H7 (cell line): Measurements from ENCODE around the gene ZNF503. TPM values are rescaled to one million over a fixed set of nuclear protein-coding genes. Genes with fewer than 3 reads are reported as not detected.
A peak's percentile ranks its signal among the peaks of the same experiment; 100 is the strongest.

Experiments used
- DNase-seq: peaks from one replicate; pipeline ENCODE4 v3.0.0; 2012
- H3K27me3 ChIP-seq: 2 replicates; pipeline ENCODE4 v1.6.0; 2011; ENCODE audit warnings: mild to moderate bottlenecking, low read length; ENCODE audit not compliant: control insufficient read depth, insufficient read depth
- H3K36me3 ChIP-seq: replicated peaks from 2 replicates; pipeline ENCODE4 v1.5.1; 2011; ENCODE audit warnings: low read length; ENCODE audit not compliant: control insufficient read depth, insufficient read depth
- H3K4me3 ChIP-seq: 2 replicates; pipeline ENCODE4 v1.5.1; 2011; ENCODE audit warnings: low read depth, mild to moderate bottlenecking, control low read depth, low read length, moderate library complexity; ENCODE audit not compliant: insufficient read depth
- total RNA-seq: library from RNA; depleted of rRNA; stranded (reverse); fragments of >200 nt; shearing (Covaris generic); gene quantifications from 2 replicates; pipeline ENCODE4 v1.2.3, GENCODE V29; 2014; rRNA removed

The ZNF503 gene
- total RNA-seq: 0.03 and 0.37 TPM in 2 replicates

GRCh38 chr10:75401569-75402485, at the start of gene ZNF503:
Gene ZNF503, minus strand, starts transcription at chr10:75401764. Its CDS starts 345 bp downstream, at chr10:75401419.
- Histone ChIP-seq H3K27me3 (peaks cover 92% of the 10 kb centered on the region), H3K36me3 (no peaks in the 10 kb centered on the region), H3K4me3 (peak within 1 kb of the TSS; percentile 56)
- peak; percentile 93 for DNase-seq

GRCh38 chr10:75450644-75451640, 49.4 kb upstream of the ZNF503 start:
- peaks cover 14% of the 10 kb centered on the region for H3K27me3 ChIP-seq
- no peak for DNase-seq
- no peaks in the 10 kb centered on the region for H3K36me3 ChIP-seq
- H3K4me3 ChIP-seq: no peak overlapping the region

- H3K36me3 ChIP-seq: no peaks in the 10 kb centered on the region
- peaks cover 14% of the 10 kb centered on the region for H3K27me3 ChIP-seq
- no peak for DNase-seq
- H3K4me3 ChIP-seq: no peak overlapping the region
Measured at GRCh38 chr10:75450075-75450445, 48.5 kb upstream of the ZNF503 start.

DNA sequence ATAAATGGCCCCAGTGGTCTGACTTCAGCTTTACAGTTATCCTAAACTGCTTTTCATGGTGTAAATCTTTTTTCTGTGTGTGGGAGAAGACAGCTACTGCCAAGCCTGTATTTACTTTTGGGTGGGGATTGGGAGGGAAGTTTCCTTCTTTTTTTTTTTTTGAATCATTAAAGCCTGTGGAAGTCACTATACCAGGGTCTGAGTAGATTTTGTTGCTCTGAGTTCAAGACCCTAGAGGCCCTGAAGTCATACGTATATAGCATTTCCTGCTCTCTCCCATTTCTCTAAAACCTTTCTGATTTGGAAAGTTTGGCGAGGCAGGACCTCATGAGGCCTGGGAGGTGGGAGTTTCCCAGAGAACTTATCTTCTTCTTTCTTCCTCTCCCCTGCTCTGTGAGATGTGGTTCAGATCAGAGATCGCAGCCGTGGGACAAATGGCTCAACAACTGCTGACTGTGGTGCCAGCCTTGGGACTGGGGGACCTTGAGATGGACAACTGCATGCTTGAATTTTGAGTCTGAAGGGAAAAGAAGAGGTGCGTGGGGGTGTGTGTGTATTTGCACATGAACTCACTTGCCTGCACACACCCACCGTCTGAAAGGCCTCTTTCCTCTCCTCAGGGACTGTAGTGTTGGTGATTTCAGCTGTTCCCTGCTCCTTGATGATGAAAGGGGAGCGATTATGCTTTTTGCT, 48.0 kb upstream of the ZNF503 start:
- no peak overlapping the region for H3K4me3 ChIP-seq

GRCh38 chr10:75448166-75448565, 46.6 kb upstream of the ZNF503 start:
- Histone ChIP-seq H3K36me3 (no peaks in the 10 kb centered on the region), H3K4me3 (no peak overlapping the region), H3K27me3 (peaks cover 12% of the 10 kb centered on the region)
- DNase-seq: no peak

More for the DNA sequence above, 48.0 kb upstream of the ZNF503 start:
- no peaks in the 10 kb centered on the region for H3K36me3 ChIP-seq
- peaks cover 14% of the 10 kb centered on the region for H3K27me3 ChIP-seq
- no peak for DNase-seq

DNA sequence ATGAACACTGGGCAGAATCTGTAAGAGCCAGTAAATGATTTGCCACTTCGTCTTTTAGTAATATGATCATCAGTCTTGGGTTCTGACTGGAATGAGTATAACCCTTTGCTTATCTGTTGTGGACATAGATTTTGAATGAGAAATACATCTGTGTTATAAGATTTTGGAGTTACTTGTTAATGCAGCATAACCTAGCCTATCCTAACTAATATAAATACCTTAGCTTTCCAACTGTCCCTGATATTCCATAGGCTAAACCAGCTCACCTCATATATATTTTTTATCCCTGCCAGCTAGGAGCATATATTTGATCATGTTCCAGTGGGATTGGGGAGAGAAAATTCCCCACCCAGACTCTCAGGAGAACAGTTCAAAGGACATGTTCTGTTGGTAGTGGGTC, 44.9 kb upstream of the ZNF503 start:
- no peaks in the 10 kb centered on the region for H3K36me3 ChIP-seq
- no peak for DNase-seq
- H3K27me3 ChIP-seq: peaks cover 3% of the 10 kb centered on the region; the same call in 1 of the 2 replicates
- no peak overlapping the region for H3K4me3 ChIP-seq

- H3K36me3 ChIP-seq: no peaks in the 10 kb centered on the region
- peaks cover 3% of the 10 kb centered on the region; the same call in 1 of the 2 replicates for H3K27me3 ChIP-seq
- H3K4me3 ChIP-seq: no peak overlapping the region
- DNase-seq: no peak
Measured at GRCh38 chr10:75444781-75445386, 43.3 kb upstream of the ZNF503 start.

GRCh38 chr10:75443362-75443761, 41.8 kb upstream of the ZNF503 start:
- DNase-seq: no peak
- H3K27me3 ChIP-seq: peaks cover 6% of the 10 kb centered on the region; the same call in 1 of the 2 replicates
- no peak overlapping the region for H3K4me3 ChIP-seq
- H3K36me3 ChIP-seq: no peaks in the 10 kb centered on the region

DNA sequence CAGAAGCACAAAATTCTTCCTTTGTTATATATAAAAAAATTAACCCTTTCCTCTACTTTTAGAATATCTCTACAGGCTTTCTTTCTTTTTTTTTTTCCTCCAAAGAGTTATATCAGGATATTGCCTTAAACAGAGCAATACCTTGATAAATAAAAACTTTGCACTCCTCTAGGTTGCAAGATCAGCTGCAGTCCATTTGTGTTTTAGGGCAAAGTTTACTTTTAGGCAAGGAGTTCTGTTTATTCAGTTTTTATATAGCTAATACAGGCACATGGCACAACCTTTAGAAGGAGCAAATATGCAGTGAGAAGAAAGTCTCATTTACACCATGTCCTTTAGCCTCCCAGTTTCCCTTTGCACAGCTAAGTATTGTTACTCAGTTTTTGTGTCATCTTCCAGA, 40.1 kb upstream of the ZNF503 start:
- Histone ChIP-seq H3K27me3 (peaks cover 16% of the 10 kb centered on the region; the same call in 1 of the 2 replicates), H3K4me3 (no peak overlapping the region), H3K36me3 (no peaks in the 10 kb centered on the region)
- no peak for DNase-seq

DNA sequence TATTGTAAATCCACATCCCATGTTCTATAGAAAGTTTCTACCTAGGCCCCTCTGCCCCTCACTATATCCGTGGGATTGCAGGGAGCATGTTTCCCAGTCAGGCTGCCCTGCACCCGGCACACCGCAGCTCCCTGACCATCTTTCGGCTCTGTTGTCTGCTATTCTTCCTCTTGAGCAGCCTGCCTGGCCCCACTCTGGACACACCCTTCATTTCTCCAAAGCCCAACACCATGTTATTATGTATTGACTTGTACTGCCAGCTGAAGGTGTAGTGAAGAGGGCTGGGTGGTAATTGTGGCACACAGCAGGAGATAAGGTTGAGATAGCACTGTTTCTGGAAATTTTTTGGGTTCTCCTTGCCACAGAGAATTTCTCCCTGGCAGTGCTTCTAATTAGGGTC, 39.6 kb upstream of the ZNF503 start:
- no peaks in the 10 kb centered on the region for H3K36me3 ChIP-seq
- H3K4me3 ChIP-seq: no peak overlapping the region
- peaks cover 19% of the 10 kb centered on the region for H3K27me3 ChIP-seq
- no peak for DNase-seq

GRCh38 chr10:75440271-75440793, 38.8 kb upstream of the ZNF503 start:
- peaks cover 28% of the 10 kb centered on the region for H3K27me3 ChIP-seq
- no peak overlapping the region for H3K4me3 ChIP-seq
- H3K36me3 ChIP-seq: no peaks in the 10 kb centered on the region
- no peak for DNase-seq

DNA sequence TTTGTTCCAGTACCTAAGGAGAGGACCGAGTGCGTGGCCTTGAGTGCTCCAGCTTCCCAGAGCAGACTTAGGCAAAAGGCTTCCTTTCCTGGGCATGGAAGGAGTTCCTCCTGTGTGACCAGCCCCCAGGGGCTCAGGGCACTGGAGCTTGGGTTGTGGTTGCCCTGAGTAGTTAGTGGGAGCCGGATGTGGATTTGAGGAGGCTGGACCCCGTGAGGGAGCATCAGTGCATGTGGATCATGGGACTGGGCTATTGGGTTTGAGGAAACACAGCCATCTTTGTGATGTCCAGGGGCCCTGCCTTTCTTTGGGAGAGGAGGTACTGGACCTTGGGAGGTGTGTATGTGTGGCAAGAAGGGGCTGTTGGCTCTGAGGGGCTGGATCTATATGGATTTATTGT, 38.2 kb upstream of the ZNF503 start:
- Histone ChIP-seq H3K27me3 (peaks cover 33% of the 10 kb centered on the region), H3K4me3 (no peak overlapping the region), H3K36me3 (no peaks in the 10 kb centered on the region)
- DNase-seq: no peak

DNA sequence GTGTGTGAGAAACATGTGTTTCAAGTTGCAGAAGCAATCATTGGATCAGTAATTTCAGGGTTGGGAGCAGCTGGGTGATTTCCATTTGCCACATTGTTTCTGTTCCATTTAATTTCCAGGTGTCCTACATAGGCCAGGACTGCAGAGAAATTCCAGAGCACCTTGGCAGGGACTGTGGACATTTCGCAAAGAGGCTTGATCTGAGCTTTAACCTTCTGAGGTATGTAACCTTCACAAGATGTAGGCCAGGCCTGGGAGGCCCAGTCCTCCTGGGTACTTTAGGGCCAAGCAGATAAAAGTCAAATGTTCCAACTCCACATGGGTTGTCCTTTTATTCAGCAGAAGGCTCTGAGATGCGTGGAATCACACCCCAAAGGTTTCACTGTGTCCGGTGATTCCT, 36.7 kb upstream of the ZNF503 start:
- H3K36me3 ChIP-seq: no peaks in the 10 kb centered on the region
- H3K27me3 ChIP-seq: peaks cover 48% of the 10 kb centered on the region
- DNase-seq: no peak
- H3K4me3 ChIP-seq: no peak overlapping the region
